Activated CD8-positive, alpha-beta memory T cell treated with anti-CD3 and anti-CD28 coated beads, Interleukin-2, amount 10 ng/mL, durations not matched to agents 7 days and 5 days (primary cell): Measurements from ENCODE around the gene CCDC174. TPM values are rescaled to one million over a fixed set of nuclear protein-coding genes. Genes with fewer than 3 reads are reported as not detected.
"Not testable (repeated sequence)": the region's sequence is repeated elsewhere in the genome, so short reads cannot be mapped to it uniquely, and the experiment has no call there.

ENCODE experiments used
- ATAC-seq: fragments of 150-1000 bp; cut with Tn5 transposase; one replicate; pipeline ENCODE4 v1.10.0; 2021; ENCODE audit warnings: moderate library complexity
- CTCF ChIA-PET: fragments of 350-600 bp; sonication (Branson Sonifier 250); formaldehyde crosslinking; loops from one replicate; lab custom pipeline; 2021; ENCODE audit warnings: antibody characterized with exemption; lab: Charles Lee
- DNase-seq: peaks from one replicate; pipeline ENCODE4 v3.0.0-alpha.2; 2020
- H3K27ac Mint-ChIP-seq: one replicate; pipeline ENCODE4 v1.8.0; 2021; ENCODE audit warnings: mild to moderate bottlenecking, mixed read lengths
- H3K27me3 Mint-ChIP-seq: one replicate; pipeline ENCODE4 v1.8.0; 2021; ENCODE audit warnings: mixed read lengths
- H3K36me3 Mint-ChIP-seq: one replicate; pipeline ENCODE4 v1.8.0; 2021; ENCODE audit warnings: mild to moderate bottlenecking, mixed read lengths
- H3K4me1 Mint-ChIP-seq: one replicate; pipeline ENCODE4 v1.8.0; 2021; ENCODE audit warnings: mixed read lengths
- H3K4me3 Mint-ChIP-seq: one replicate; pipeline ENCODE4 v1.8.0; 2021; ENCODE audit warnings: mild to moderate bottlenecking, moderate library complexity, mixed read lengths
- H3K9me3 Mint-ChIP-seq: one replicate; pipeline ENCODE4 v1.8.0; 2022; ENCODE audit warnings: low read depth, mixed read lengths
- total RNA-seq, 2 experiments: library from RNA; stranded (reverse); gene quantifications; one replicate each; pipeline ENCODE4 v1.2.3, GENCODE V29; 2021

The CCDC174 gene
- total RNA-seq: 10 to 100 TPM; 18.7 to 21.2 TPM

- peaks cover 24% of the 10 kb centered on the region for H3K36me3 Mint-ChIP-seq
- DNase-seq (peak; percentile 97), ATAC-seq (peak; percentile 97)
- CTCF ChIA-PET: interaction anchor here (0.6 to 2.4 kb wide), 14 partner anchors 9 to 680 kb away, joined by 3 to 9 read pairs (median 4); partner anchors contain the start of genes LSM3, NR2C2, SH3BP5 and SLC6A6
- H3K9me3 Mint-ChIP-seq: no peaks in the 10 kb centered on the region
- H3K4me1 Mint-ChIP-seq: peaks cover 41% of the 10 kb centered on the region
- peak within 1 kb of the TSS; percentile 100 for H3K4me3 Mint-ChIP-seq
- no peaks in the 10 kb centered on the region for H3K27me3 Mint-ChIP-seq
- H3K27ac Mint-ChIP-seq: peak within 1 kb of the TSS; percentile 99
These were observed at the start of gene CCDC174 for GRCh38 chr3:14651440-14652251. TSS of gene CCDC174 (plus strand) at chr3:14651762. CDS start at chr3:14651837, 75 bp downstream.

DNA sequence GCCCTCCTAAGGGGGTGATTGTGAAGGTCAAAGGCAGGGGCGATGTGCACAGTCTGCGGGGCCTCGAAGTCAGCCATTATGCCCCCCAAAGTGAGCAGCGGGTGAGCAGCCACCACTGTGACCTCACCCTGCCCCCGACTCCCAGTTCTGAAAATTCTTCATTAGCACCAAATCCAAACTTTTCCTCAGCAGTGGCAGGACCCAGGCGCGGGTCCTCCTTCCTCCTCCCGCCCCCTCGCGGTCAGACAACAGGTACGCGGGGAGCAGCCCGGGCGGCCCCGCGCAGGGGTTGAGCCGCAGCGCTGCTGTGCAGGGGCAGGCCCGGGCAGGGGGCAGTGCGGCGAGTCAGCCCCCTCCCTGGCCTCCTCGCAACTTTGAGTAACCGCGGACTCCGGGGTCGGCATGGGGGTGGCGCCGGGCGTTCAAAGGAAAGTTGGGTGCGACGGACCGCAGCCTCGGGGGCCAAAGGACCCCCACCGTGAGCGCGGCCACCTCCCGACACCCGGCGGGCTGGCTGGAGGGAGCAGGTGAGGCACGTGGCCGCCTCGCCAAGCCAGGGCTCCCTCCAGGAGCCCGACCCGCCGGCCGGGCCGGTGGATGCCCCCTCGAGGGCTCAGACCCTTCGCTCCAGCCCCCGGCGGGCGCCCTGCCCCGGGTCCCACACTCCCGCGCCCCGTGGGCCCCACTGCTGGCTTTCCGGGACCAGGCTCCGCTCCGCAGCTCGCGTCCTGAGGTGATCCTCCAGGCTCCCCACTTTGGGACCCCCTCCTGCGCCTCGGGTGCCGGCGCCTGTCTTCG lies 49.4 kb upstream of the CCDC174 start:
- peaks cover 5% of the 10 kb centered on the region for H3K4me1 Mint-ChIP-seq
- ATAC-seq (no peak), DNase-seq (no peak)
- peaks cover 65% of the 10 kb centered on the region for H3K27me3 Mint-ChIP-seq
- H3K4me3 Mint-ChIP-seq: no peak overlapping the region
- H3K36me3 Mint-ChIP-seq: peaks cover 3% of the 10 kb centered on the region
- CTCF ChIA-PET: interaction anchor here (1.0 kb wide), 1 partner anchor 1883 kb away, joined by 3 read pairs; no protein-coding TSS in a partner anchor
- no peak overlapping the region for H3K27ac Mint-ChIP-seq
- H3K9me3 Mint-ChIP-seq: peaks cover 3% of the 10 kb centered on the region

DNA sequence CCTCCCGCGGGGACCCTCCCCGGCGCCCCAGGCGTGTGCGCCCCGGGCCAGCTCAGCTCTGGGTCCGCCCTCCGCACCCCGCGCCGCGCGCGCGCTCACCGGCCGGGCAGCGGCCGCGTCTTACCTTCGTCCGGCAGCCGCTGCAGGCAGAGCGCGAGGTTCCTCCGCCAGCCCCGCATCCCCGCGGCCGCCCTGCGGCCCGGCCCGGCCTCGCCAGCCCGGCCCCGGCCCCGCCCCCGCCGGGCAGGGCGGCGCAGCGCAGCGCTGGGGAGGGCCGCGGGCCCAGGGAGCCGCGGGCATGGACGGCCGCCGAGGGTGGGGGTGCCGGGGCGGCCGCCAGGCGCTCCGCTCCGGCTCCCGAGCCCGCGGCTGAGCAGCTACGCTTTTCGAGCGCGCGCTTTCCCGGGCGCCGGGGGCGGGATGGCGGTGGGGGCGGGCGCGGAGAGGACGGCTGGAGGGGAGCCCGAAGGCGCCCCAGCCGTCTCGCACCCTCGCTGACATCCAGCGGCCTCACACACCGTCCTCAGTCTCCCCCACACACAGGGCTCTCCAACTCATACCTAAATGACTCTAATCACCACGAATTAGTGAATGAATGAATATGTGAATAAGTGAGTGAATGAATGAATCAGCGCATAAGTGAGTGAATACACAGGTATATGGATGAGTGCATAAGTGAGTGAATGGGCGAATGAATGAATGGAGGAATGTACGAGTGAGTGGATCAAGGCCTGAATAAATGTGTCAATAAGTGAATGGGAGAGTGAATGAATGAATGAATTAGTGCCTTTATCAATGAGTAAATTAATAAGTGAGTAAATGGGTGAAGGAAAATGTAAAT lies 48.5 kb upstream of the CCDC174 start:
- CTCF ChIA-PET: interaction anchor here (1.0 kb wide), 1 partner anchor 1883 kb away, joined by 3 read pairs; no protein-coding TSS in a partner anchor
- Mint-ChIP-seq H3K4me3 (no peak overlapping the region), H3K27me3 (peaks cover 68% of the 10 kb centered on the region), H3K9me3 (peaks cover 3% of the 10 kb centered on the region), H3K4me1 (peaks cover 5% of the 10 kb centered on the region), H3K36me3 (peaks cover 3% of the 10 kb centered on the region), H3K27ac (no peak overlapping the region)
- ATAC-seq (no peak), DNase-seq (no peak)

GRCh38 chr3:14605067-14605466 lies 46.5 kb upstream of the CCDC174 start:
- peaks cover 3% of the 10 kb centered on the region for H3K36me3 Mint-ChIP-seq
- no peak for ATAC-seq
- H3K27ac Mint-ChIP-seq: no peak overlapping the region
- CTCF ChIA-PET: no interaction called here
- peaks cover 3% of the 10 kb centered on the region for H3K9me3 Mint-ChIP-seq
- peaks cover 67% of the 10 kb centered on the region for H3K27me3 Mint-ChIP-seq
- no peak for DNase-seq
- H3K4me1 Mint-ChIP-seq: peaks cover 2% of the 10 kb centered on the region
- H3K4me3 Mint-ChIP-seq: no peak overlapping the region

DNA sequence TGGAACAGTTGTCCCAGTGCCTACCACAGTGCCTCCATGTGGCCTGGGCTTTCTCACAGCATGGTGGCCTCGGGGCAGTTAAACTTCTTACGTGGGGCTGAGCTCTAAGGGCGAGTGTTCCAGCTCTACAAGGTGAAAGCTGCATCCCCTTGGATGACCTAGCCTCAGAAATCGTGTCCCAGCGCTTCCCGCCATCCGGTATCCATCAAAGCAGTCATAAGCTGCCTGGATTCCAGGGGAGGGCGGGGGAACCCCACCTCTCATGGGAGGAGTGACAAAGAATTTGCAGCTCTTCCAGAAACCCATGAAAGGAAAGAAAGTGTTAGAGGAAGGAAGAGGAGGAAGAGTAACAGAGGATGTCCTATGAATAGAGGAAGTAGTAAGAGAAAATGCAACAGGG lies 45.8 kb upstream of the CCDC174 start:
- Mint-ChIP-seq H3K9me3 (peaks cover 3% of the 10 kb centered on the region), H3K36me3 (peaks cover 3% of the 10 kb centered on the region), H3K27me3 (peaks cover 66% of the 10 kb centered on the region), H3K4me3 (no peak overlapping the region), H3K27ac (no peak overlapping the region), H3K4me1 (peaks cover 2% of the 10 kb centered on the region)
- no peak for ATAC-seq
- DNase-seq: no peak
- CTCF ChIA-PET: no interaction called here

- CTCF ChIA-PET: no interaction called here
- no peak overlapping the region for H3K27ac Mint-ChIP-seq
- DNase-seq: no peak
- peaks cover 60% of the 10 kb centered on the region for H3K27me3 Mint-ChIP-seq
- no peak overlapping the region for H3K4me3 Mint-ChIP-seq
- peaks cover 3% of the 10 kb centered on the region for H3K36me3 Mint-ChIP-seq
- no peak for ATAC-seq
- H3K9me3 Mint-ChIP-seq: peaks cover 3% of the 10 kb centered on the region
- H3K4me1 Mint-ChIP-seq: peaks cover 2% of the 10 kb centered on the region
These were observed 44.8 kb upstream of the CCDC174 start for GRCh38 chr3:14606669-14607339.

DNA sequence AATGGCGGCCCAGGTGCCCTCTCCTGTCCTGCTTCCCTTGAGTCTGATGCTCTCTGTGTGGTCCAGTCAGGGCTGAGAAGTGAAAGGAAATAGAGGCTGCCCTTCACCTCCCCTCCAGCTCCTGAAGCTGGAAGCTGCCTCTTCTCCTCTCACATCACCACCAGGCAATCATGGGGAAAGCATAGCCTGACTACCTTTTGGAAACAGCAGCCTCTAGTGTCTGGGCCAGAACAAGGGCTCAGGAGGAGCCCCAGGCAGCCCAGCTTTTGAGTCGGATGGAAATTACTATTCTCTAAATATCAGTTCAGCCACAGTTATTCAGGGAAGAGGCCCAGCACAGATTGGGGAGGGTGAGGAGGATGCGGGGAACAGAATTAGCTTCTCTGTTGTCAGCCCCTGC lies 43.3 kb upstream of the CCDC174 start:
- ATAC-seq: no peak
- Mint-ChIP-seq H3K27ac (no peak overlapping the region), H3K27me3 (peaks cover 63% of the 10 kb centered on the region), H3K9me3 (peaks cover 1% of the 10 kb centered on the region), H3K4me1 (peaks cover under 1% of the 10 kb centered on the region), H3K4me3 (no peak overlapping the region), H3K36me3 (peaks cover 1% of the 10 kb centered on the region)
- no peak for DNase-seq
- CTCF ChIA-PET: no interaction called here

GRCh38 chr3:14609058-14609457 lies 42.5 kb upstream of the CCDC174 start:
- DNase-seq, CTCF ChIA-PET, ATAC-seq, H3K9me3 Mint-ChIP-seq, H3K36me3 Mint-ChIP-seq, H3K4me3 Mint-ChIP-seq, H3K27ac Mint-ChIP-seq, H3K4me1 Mint-ChIP-seq: not testable (repeated sequence)
- H3K27me3 Mint-ChIP-seq: peaks cover 63% of the 10 kb centered on the region

DNA sequence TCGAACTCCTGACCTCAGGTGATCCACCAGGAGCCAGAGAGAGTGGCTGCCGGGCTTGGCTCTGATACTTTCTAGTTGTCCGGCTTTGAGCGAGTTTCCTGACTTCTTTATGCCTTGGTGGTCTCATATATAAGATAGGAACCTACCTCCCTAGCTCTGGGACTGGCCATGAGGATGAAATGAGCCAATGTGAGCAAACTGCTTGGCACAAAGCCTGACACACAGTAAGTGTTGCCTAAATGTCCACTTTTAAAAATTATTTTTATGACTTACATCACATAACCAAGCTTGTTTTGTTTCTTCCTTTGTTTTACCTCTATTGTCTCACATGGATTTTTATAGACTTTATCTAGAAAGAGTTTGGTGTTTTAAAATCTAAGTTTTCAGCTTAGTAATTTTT lies 42.1 kb upstream of the CCDC174 start:
- Mint-ChIP-seq H3K4me1 (no peaks in the 10 kb centered on the region), H3K4me3 (no peak overlapping the region)
- CTCF ChIA-PET: no interaction called here

DNA sequence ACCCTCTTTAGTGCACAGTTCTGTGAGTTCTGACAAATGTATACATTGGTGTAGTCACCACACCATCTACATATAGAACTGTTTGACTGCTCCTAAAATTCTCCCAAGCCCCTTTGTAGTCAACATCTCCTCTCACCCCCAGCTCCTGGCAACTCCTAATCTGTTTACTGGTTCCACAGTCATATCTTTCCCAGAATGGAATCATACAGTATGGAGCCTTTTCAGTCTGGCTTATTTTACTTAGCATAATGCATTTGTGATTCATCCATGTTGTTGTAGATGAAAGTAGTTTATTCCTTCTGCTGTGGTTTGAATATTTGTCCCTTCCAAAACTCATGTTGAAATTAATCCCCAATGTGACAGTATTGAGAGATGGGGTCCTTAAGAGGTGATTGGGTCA lies 41.6 kb upstream of the CCDC174 start:
- no peak for DNase-seq
- ATAC-seq: no peak
- Mint-ChIP-seq H3K27ac (no peak overlapping the region), H3K9me3 (no peaks in the 10 kb centered on the region), H3K36me3 (no peaks in the 10 kb centered on the region), H3K27me3 (peaks cover 64% of the 10 kb centered on the region), H3K4me1 (no peaks in the 10 kb centered on the region), H3K4me3 (no peak overlapping the region)
- CTCF ChIA-PET: no interaction called here

More for the DNA sequence above, 42.1 kb upstream of the CCDC174 start:
- no peak for DNase-seq
- Mint-ChIP-seq H3K27ac (no peak overlapping the region), H3K36me3 (no peaks in the 10 kb centered on the region), H3K27me3 (peaks cover 64% of the 10 kb centered on the region), H3K9me3 (no peaks in the 10 kb centered on the region)
- no peak for ATAC-seq

DNA sequence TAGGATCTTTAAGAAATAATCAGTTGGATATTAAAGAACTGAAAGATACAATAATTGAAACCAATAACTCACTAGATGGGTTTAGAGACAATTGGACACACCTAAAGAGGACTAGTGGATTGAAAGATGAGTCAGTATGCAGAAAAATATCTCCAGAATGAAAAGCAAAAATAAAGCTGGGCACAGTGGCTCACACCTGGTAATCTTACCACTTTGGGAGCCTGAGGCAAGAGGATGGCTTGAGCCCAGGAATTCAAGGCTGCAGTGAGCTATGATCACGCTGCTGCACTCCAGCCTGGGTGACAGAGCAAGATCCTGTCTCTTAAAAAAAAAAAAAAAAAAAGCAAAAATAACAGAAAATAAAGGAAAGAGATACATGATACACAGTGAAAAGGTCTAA lies 37.4 kb upstream of the CCDC174 start:
- no peaks in the 10 kb centered on the region for H3K9me3 Mint-ChIP-seq
- DNase-seq (no peak), ATAC-seq (no peak)
- CTCF ChIA-PET: no interaction called here
- peaks cover 8% of the 10 kb centered on the region for H3K4me1 Mint-ChIP-seq
- H3K27ac Mint-ChIP-seq: no peak overlapping the region
- H3K36me3 Mint-ChIP-seq: no peaks in the 10 kb centered on the region
- no peak overlapping the region for H3K4me3 Mint-ChIP-seq
- H3K27me3 Mint-ChIP-seq: peaks cover 49% of the 10 kb centered on the region

GRCh38 chr3:14614862-14615261 lies 36.7 kb upstream of the CCDC174 start:
- Mint-ChIP-seq H3K4me1 (peaks cover 8% of the 10 kb centered on the region), H3K36me3 (no peaks in the 10 kb centered on the region), H3K27ac (no peak overlapping the region), H3K4me3 (no peak overlapping the region), H3K9me3 (no peaks in the 10 kb centered on the region), H3K27me3 (peaks cover 52% of the 10 kb centered on the region)
- DNase-seq: no peak
- ATAC-seq: no peak
- CTCF ChIA-PET: no interaction called here
